ENCODE results near the gene CFAP69. TPM values are rescaled to one million over a fixed set of nuclear protein-coding genes. Genes with fewer than 3 reads are reported as not detected.

CFAP69 gene
- total RNA-seq, 1 donor from 2014 or later = 0.85 TPM

GRCh38 chr7:90312745-90313144, 67.8 kb downstream of the CFAP69 start:
- no peak overlapping the region for H3K27ac ChIP-seq
- H3K4me1 ChIP-seq = no peaks in the 10 kb centered on the region
- H3K27me3 ChIP-seq = no peaks in the 10 kb centered on the region
- H3K36me3 ChIP-seq = no peaks in the 10 kb centered on the region
- intact Hi-C loops (cut with DNase I) = loop anchor here (5.0 kb wide), 1 partner anchor 115 kb away; no protein-coding TSS in a partner anchor
- no peaks in the 10 kb centered on the region for H3K9me3 ChIP-seq
- no peak for DNase-seq (ENCODE audit: low spot score in 2 of 2)
- TF ChIP-seq CTCF (IDR thresholded peaks at IDR 0.05) = peak in 1 of 3 experiments; percentile 5
- no peak overlapping the region for H3K4me3 ChIP-seq

- no peaks in the 10 kb centered on the region for H3K36me3 ChIP-seq
- intact Hi-C loops (cut with DNase I) = loop anchor here (5.0 kb wide), 1 partner anchor 113 kb away; no protein-coding TSS in a partner anchor
- H3K27me3 ChIP-seq = no peaks in the 10 kb centered on the region
- no peak overlapping the region for H3K27ac ChIP-seq
- no peak for DNase-seq (ENCODE audit: low spot score in 2 of 2)
- TF ChIP-seq CTCF (IDR thresholded peaks at IDR 0.05) = no peak
- H3K4me3 ChIP-seq = no peak overlapping the region
- no peaks in the 10 kb centered on the region for H3K4me1 ChIP-seq
- no peaks in the 10 kb centered on the region for H3K9me3 ChIP-seq
Observed at GRCh38 chr7:90313907-90314306, 68.9 kb downstream of the CFAP69 start.

- no peaks in the 10 kb centered on the region for H3K27me3 ChIP-seq
Observed at GRCh38 chr7:90320014-90320413, 75.0 kb downstream of the CFAP69 start.

DNA sequence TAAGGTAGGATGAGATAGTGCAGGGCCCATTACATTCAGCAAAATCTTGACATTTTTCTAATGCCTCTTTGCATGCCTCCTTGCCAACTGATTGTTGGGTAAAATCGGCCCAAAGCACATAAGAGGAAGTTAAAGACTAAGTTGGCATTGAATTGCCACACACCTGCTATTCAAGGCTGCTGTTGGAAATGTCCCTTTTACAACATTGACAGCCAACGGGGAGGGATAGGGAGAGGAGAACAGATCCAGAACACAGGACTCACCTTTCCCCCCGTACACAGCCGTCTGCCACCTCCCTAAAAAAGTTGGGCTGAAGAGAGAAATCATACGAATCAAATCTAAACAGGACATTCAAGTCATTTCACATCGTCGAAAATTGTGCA, 75.4 kb downstream of the CFAP69 start:
- no peaks in the 10 kb centered on the region for H3K9me3 ChIP-seq
- H3K27ac ChIP-seq = no peak overlapping the region
- H3K36me3 ChIP-seq = no peaks in the 10 kb centered on the region
- peaks cover 0 to 4% of the 10 kb centered on the region in 2 donors for H3K4me1 ChIP-seq
- no peak for DNase-seq (ENCODE audit: low spot score in 2 of 2)
- intact Hi-C loops (cut with DNase I) = no loop called here
- no peaks in the 10 kb centered on the region for H3K27me3 ChIP-seq
- TF ChIP-seq CTCF (IDR thresholded peaks at IDR 0.05) = no peak
- H3K4me3 ChIP-seq = peak overlapping the region in 1 of 2 donors; percentile 49

More at GRCh38 chr7:90320014-90320413, 75.0 kb downstream of the CFAP69 start:
- Histone ChIP-seq H3K9me3 (no peaks in the 10 kb centered on the region), H3K4me1 (peaks cover 0 to 4% of the 10 kb centered on the region in 2 donors), H3K36me3 (no peaks in the 10 kb centered on the region), H3K27ac (no peak overlapping the region), H3K4me3 (no peak overlapping the region)
- no peak for TF ChIP-seq CTCF (IDR thresholded peaks at IDR 0.05)
- intact Hi-C loops (cut with DNase I) = no loop called here
- DNase-seq (ENCODE audit: low spot score in 2 of 2) = no peak

- Histone ChIP-seq H3K4me3 (peak within 1 kb of the TSS; percentile 33 to 49), H3K4me1 (peaks cover 0 to 4% of the 10 kb centered on the region in 2 donors), H3K27ac (no peak within 1 kb of the TSS), H3K36me3 (no peaks in the 10 kb centered on the region), H3K9me3 (no peaks in the 10 kb centered on the region), H3K27me3 (no peaks in the 10 kb centered on the region)
- DNase-seq (ENCODE audit: low spot score in 2 of 2) = no peak
- intact Hi-C loops (cut with DNase I) = no loop called here
- TF ChIP-seq CTCF (IDR thresholded peaks at IDR 0.05) = no peak
Observed at GRCh38 chr7:90320801-90321494, 76.0 kb downstream of the CFAP69 start, which contains the start of gene FAM237B. Gene FAM237B (minus strand): TSS chr7:90321304. CDS start chr7:90319748, 1,556 bp downstream.
